K562 (cell line): ENCODE measurements around the gene KCP. TPM values are rescaled to one million over a fixed set of nuclear protein-coding genes. Genes with fewer than 3 reads are reported as not detected.

Experiments
- CC2D1A ChIP-seq: fragments of 450-650 bp; IDR thresholded peaks from 2 replicates; pipeline ENCODE4 v1.6.1; 2017; ENCODE audit warnings: mild to moderate bottlenecking
- CHAMP1 ChIP-seq: fragments of 450-650 bp; IDR thresholded peaks from 2 replicates; pipeline ENCODE4 v1.6.1; 2016; ENCODE audit warnings: mild to moderate bottlenecking
- CXXC5 ChIP-seq: fragments of 250-450 bp; sonication (Bioruptor Pico); IDR thresholded peaks from 2 replicates; pipeline ENCODE4 v1.8.0; 2022; ENCODE audit warnings: inconsistent platforms, mild to moderate bottlenecking, moderate library complexity
- GABPB1 ChIP-seq: sonication (generic); formaldehyde crosslinking; IDR thresholded peaks from 2 replicates; pipeline ENCODE4 v1.8.0; 2022; ENCODE audit warnings: mild to moderate bottlenecking, missing genetic modification reagents
- HES1 ChIP-seq: fragments of 450-650 bp; IDR thresholded peaks from 2 replicates; pipeline ENCODE4 v1.6.1; 2016; ENCODE audit warnings: low read depth, mild to moderate bottlenecking, moderate library complexity
- KAT2B ChIP-seq: IDR thresholded peaks from one replicate; pipeline ENCODE4 v1.6.1; 2012; ENCODE audit warnings: low read depth, mild to moderate bottlenecking, control low read depth, inconsistent platforms, low read length, moderate library complexity
- MCM2 ChIP-seq: fragments of 450-650 bp; IDR thresholded peaks from 2 replicates; pipeline ENCODE4 v1.6.1; 2017; ENCODE audit warnings: low read depth, mild to moderate bottlenecking
- NRF1 ChIP-seq, 2 experiments: fragments of 450-650 bp; IDR thresholded peaks in 1 of 2; conservative IDR thresholded peaks in 1 of 2; 2 replicates each; pipeline ENCODE4 v1.6.1; 2014; ENCODE audit warnings: mild to moderate bottlenecking in 2 of 2
- PTRF ChIP-seq: fragments of 450-650 bp; IDR thresholded peaks from 2 replicates; pipeline ENCODE4 v1.6.1; 2016; ENCODE audit warnings: mild to moderate bottlenecking, missing genetic modification characterization, missing compliant biosample characterization
- SREBF2 ChIP-seq: sonication (generic); formaldehyde crosslinking; IDR thresholded peaks from 2 replicates; pipeline ENCODE4 v1.4.0; 2020; ENCODE audit warnings: mild to moderate bottlenecking, missing genetic modification reagents
- THRB ChIP-seq: fragments of 450-650 bp; formaldehyde crosslinking; conservative IDR thresholded peaks from 2 replicates; pipeline ENCODE4 v1.4.0; 2022; ENCODE audit warnings: mild to moderate bottlenecking, missing genetic modification characterization
- TOE1 ChIP-seq, 2 experiments: fragments of 450-650 bp in 1 of 2; sonication (generic) in 1 of 2; formaldehyde crosslinking in 1 of 2; IDR thresholded peaks; 2 replicates each; pipeline versions ENCODE4 v1.7.1 to v1.8.0; 2016 to 2022; ENCODE audit warnings: borderline replicate concordance in 2 of 2, mild to moderate bottlenecking in 2 of 2, antibody characterized with exemption in 1 of 2, inconsistent platforms in 1 of 2, low read depth in 1 of 2, missing genetic modification reagents in 1 of 2, moderate library complexity in 1 of 2
- XRCC4 ChIP-seq: IDR thresholded peaks from one replicate; pipeline ENCODE4 v1.6.1; 2011; ENCODE audit not compliant: insufficient read depth, insufficient read length; ENCODE audit errors: extremely low read depth
- ZBTB2 ChIP-seq: fragments of 450-650 bp; IDR thresholded peaks from 2 replicates; pipeline ENCODE4 v1.6.1; 2016; ENCODE audit warnings: antibody characterized with exemption
- ZNF280B ChIP-seq: fragments of 250-450 bp; sonication (Bioruptor Pico); IDR thresholded peaks from 2 replicates; pipeline ENCODE4 v1.5.1; 2021; ENCODE audit warnings: mild to moderate bottlenecking
- ZNF384 ChIP-seq: IDR thresholded peaks from 2 replicates; pipeline ENCODE4 v1.6.1; 2012; ENCODE audit warnings: low read depth, low read length, improper control_type of control experiment
- ZNF398 ChIP-seq: fragments of 250-450 bp; sonication (Bioruptor Pico); IDR thresholded peaks from 2 replicates; pipeline ENCODE4 v1.8.0; 2021; ENCODE audit warnings: moderate library complexity, mild to moderate bottlenecking, inconsistent platforms
- polyA plus RNA-seq, 8 experiments: library from polyadenylated mRNA; depleted of rRNA in 4 of 8; stranded (reverse) in 5 of 8; unstranded in 3 of 8; fragments of >200 nt; fragmentation: Nextera tagmentation in 2 of 8; fragmentation: Illumina TruSeq in 1 of 8; extraction: Ambion mirVana in 2 of 8; extraction: Trizol in 1 of 8; gene quantifications; 2 replicates each; pipeline versions ENCODE4 v1.2.1 to v1.2.3, GENCODE V29; 2011 to 2014; ENCODE audit warnings: inconsistent platforms in 1 of 8, missing spikeins in 1 of 8
- total RNA-seq, 7 experiments: library from RNA; depleted of rRNA in 6 of 7; stranded (reverse); fragments of >200 nt in 6 of 7; fragmentation: Illumina TruSeq in 2 of 7; extraction: Trizol in 2 of 7; gene quantifications; 2 replicates each; pipeline versions ENCODE4 v1.2.1 to v1.2.3, GENCODE V29; 2011 to 2021; ENCODE audit warnings: low replicate concordance in 1 of 7

KCP gene
- total and polyA plus RNA-seq, 9 of the 15 experiments (the other 6 are each of a cell fraction or from before 2014, with no cell fraction given): 0.06 to 0.17 (median 0.12) TPM; not detected in 3

GRCh38 chr7:128831178-128831993, 79.1 kb downstream of the KCP start (continued):
- TF ChIP-seq KAT2B (no peak), ZNF398 (CRISPR knock-in tag) (no peak), THRB (CRISPR knock-in tag) (no peak), HES1 (no peak), ZNF384 (0 out of 2 replicates have a peak, but pooled peaks have one; percentile 4), MCM2 (no peak), TOE1 (IDR thresholded peaks at IDR 0.05; ENCODE audit: borderline replicate concordance) (peak; percentile 47; the same call in 1 of the 2 replicates), TOE1 (CRISPR knock-in tag; IDR thresholded peaks at IDR 0.05; ENCODE audit: borderline replicate concordance, low read depth) (no peak), SREBF2 (CRISPR knock-in tag) (0 out of 2 replicates have a peak, but pooled peaks have one; percentile 66), PTRF (tag) (no peak), NRF1 (conservative IDR thresholded peaks at IDR 0.05 in 1 of 2, IDR thresholded peaks at IDR 0.05 in 1 of 2) (peak; percentile 20 to 40; a peak in 2 of 4 replicates), ZBTB2 (no peak; the same call in 1 of the 2 replicates), ZNF280B (CRISPR knock-in tag) (no peak), CHAMP1 (no peak), CC2D1A (no peak; the same call in 1 of the 2 replicates), XRCC4 (no peak), GABPB1 (CRISPR knock-in tag) (no peak; the same call in 1 of the 2 replicates), CXXC5 (peak; percentile 48)
